HL-60 (cell line): Measurements from ENCODE around the gene ANLN.

Experiments used
- CTCF ChIP-seq: IDR thresholded peaks from one replicate; pipeline ENCODE4 v1.5.1; 2011; ENCODE audit warnings: low read length, control low read depth, inconsistent platforms; ENCODE audit not compliant: insufficient read depth
- GABPA ChIP-seq: IDR thresholded peaks from 2 replicates; pipeline ENCODE4 v1.6.1; 2012; ENCODE audit warnings: low read depth
- POLR2AphosphoS5 ChIP-seq: IDR thresholded peaks from 2 replicates; pipeline ENCODE4 v1.6.1; 2012; ENCODE audit warnings: low read depth
- REST ChIP-seq: IDR thresholded peaks from 2 replicates; pipeline ENCODE4 v1.6.1; 2012; ENCODE audit warnings: low read depth; ENCODE audit not compliant: insufficient replicate concordance

GRCh38 chr7:36348256-36348655, 41.4 kb upstream of the ANLN start:
- TF ChIP-seq CTCF: no peak
- no peak for TF ChIP-seq POLR2AphosphoS5
- no peak for TF ChIP-seq REST
- TF ChIP-seq GABPA: no peak
